ENCODE results near the gene ESPNL.
"Not testable (repeated sequence)": the region's sequence is repeated elsewhere in the genome, so short reads cannot be mapped to it uniquely, and the experiment has no call there.

Gene ESPNL

GRCh38 chr2:238169708-238170251, 69.6 kb downstream of the ESPNL start:
- DNase-seq (ENCODE audit: low read depth, low spot score) = no peak

- DNase-seq (ENCODE audit: low read depth, low spot score) = no peak
Observed at GRCh38 chr2:238170386-238171071, 70.4 kb downstream of the ESPNL start.

GRCh38 chr2:238171072-238171431, 70.9 kb downstream of the ESPNL start:
- DNase-seq (ENCODE audit: low read depth, low spot score) = not testable (repeated sequence)

GRCh38 chr2:238171575-238172187, 71.5 kb downstream of the ESPNL start:
- DNase-seq (ENCODE audit: low read depth, low spot score) = no peak

- DNase-seq (ENCODE audit: low read depth, low spot score) = no peak
Observed at GRCh38 chr2:238172439-238172838, 72.3 kb downstream of the ESPNL start.

GRCh38 chr2:238173692-238174091, 73.6 kb downstream of the ESPNL start:
- no peak for DNase-seq (ENCODE audit: low read depth, low spot score)

GRCh38 chr2:238174291-238174690, 74.2 kb downstream of the ESPNL start:
- DNase-seq (ENCODE audit: low read depth, low spot score) = no peak

- DNase-seq (ENCODE audit: low read depth, low spot score) = no peak
Observed at GRCh38 chr2:238174701-238175100, 74.6 kb downstream of the ESPNL start.

GRCh38 chr2:238176613-238177012, 76.5 kb downstream of the ESPNL start:
- no peak for DNase-seq (ENCODE audit: low read depth, low spot score)

GRCh38 chr2:238180554-238180953, 80.4 kb downstream of the ESPNL start:
- no peak for DNase-seq (ENCODE audit: low read depth, low spot score)

GRCh38 chr2:238182362-238182761, 82.2 kb downstream of the ESPNL start:
- no peak for DNase-seq (ENCODE audit: low read depth, low spot score)

Measured in ELF-1 (cell line).